CD4-positive, alpha-beta T cell treated with Interleukin-4 for 4 hours (primary cell): ENCODE results near the gene LPIN2.
"Not testable (repeated sequence)": the region's sequence is repeated elsewhere in the genome, so short reads cannot be mapped to it uniquely, and the experiment has no call there.

ENCODE experiments used
- DNase-seq: peaks from one replicate; pipeline ENCODE4 v3.0.0-alpha.2; 2020

The LPIN2 gene, protein sequence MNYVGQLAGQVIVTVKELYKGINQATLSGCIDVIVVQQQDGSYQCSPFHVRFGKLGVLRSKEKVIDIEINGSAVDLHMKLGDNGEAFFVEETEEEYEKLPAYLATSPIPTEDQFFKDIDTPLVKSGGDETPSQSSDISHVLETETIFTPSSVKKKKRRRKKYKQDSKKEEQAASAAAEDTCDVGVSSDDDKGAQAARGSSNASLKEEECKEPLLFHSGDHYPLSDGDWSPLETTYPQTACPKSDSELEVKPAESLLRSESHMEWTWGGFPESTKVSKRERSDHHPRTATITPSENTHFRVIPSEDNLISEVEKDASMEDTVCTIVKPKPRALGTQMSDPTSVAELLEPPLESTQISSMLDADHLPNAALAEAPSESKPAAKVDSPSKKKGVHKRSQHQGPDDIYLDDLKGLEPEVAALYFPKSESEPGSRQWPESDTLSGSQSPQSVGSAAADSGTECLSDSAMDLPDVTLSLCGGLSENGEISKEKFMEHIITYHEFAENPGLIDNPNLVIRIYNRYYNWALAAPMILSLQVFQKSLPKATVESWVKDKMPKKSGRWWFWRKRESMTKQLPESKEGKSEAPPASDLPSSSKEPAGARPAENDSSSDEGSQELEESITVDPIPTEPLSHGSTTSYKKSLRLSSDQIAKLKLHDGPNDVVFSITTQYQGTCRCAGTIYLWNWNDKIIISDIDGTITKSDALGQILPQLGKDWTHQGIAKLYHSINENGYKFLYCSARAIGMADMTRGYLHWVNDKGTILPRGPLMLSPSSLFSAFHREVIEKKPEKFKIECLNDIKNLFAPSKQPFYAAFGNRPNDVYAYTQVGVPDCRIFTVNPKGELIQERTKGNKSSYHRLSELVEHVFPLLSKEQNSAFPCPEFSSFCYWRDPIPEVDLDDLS

GRCh38 chr18:3013024-3013804 is at the start of gene LPIN2:
LPIN2 (minus strand) TSS chr18:3013144; CDS start chr18:2960840, 52,304 bp downstream.
- DNase-seq, result peak; percentile 98

- DNase-seq, result peak; percentile 70
Measured at GRCh38 chr18:3061581-3062312, 48.8 kb upstream of the LPIN2 start.

GRCh38 chr18:3060667-3061580 is 48.0 kb upstream of the LPIN2 start:
- DNase-seq, result peak; percentile 66

DNA sequence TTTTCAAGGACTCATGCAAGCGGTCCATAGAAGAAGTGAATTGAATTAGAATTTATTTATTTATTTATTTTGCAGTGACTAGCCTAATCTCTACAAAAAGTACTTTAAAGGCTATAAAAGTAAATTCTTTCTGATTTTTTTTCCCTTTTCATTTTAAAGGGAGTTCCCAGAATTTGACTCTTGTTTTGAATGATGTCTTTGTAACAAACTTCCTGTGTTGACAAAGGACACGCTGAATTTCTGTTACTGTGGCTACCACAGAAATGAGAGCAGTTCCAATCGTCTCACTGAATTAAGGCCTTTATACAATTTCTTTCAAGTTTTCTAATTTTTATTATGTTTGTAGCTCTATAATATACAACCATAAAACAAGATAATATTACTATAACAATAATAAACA is 46.3 kb upstream of the LPIN2 start:
- peak; percentile 83 for DNase-seq

GRCh38 chr18:3058328-3059191 is 45.6 kb upstream of the LPIN2 start:
- peak; percentile 80 for DNase-seq

DNA sequence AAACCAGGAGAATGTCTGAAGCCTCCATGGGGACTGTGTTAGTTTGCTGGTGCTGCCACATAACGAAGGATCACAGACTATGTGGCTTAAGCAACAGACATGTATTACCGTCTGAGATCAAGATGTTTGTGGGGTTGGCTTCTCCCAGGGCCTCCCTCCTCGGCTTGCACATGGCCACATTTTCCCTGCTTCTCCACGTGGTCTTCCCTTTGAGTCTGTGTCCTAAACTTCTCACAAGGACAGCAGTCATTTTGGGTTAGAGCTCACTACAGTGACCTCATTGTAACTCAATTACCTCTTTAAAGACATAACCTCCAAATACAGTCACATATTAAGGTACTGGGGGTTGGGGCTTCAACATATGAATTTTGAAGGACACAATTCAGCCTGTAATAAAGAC is 44.6 kb upstream of the LPIN2 start:
- DNase-seq, result no peak

GRCh38 chr18:3056311-3056710 is 43.4 kb upstream of the LPIN2 start:
- DNase-seq, result no peak

- no peak for DNase-seq
Measured at GRCh38 chr18:3055816-3056215, 42.9 kb upstream of the LPIN2 start.

DNA sequence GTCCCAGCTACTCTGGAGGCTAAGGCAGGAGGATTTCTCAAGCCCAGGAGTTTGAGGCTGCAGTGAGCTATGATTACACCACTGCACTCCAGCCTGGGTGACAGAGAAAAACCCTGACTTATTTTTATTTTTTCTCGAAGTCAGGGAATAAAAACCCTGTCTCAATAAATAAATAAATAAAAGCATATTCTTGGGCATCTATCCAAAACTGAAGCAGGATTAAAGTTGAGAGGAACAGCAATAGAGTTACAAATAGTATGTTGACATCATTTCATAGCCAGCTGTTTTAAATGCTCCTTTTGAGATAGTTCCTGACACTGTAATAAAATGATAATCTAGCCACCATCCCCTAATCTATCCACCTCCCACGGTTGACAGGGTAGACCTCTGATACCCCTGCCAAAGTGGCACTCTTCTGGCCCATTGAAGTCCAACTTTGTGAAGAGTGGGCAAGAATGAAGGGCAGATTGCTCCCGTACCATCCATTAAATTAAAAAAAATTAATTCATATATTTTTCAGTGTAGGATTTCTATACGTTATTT is 42.3 kb upstream of the LPIN2 start:
- no peak for DNase-seq

GRCh38 chr18:3054780-3055179 is 41.8 kb upstream of the LPIN2 start:
- DNase-seq, result no peak

GRCh38 chr18:3054214-3054613 is 41.3 kb upstream of the LPIN2 start:
- DNase-seq, result no peak

- no peak for DNase-seq
Measured at GRCh38 chr18:3053081-3053480, 40.1 kb upstream of the LPIN2 start.

GRCh38 chr18:3052411-3052758 is 39.4 kb upstream of the LPIN2 start:
- no peak for DNase-seq

- DNase-seq, result peak; percentile 17
Measured at GRCh38 chr18:3051718-3052410, 38.9 kb upstream of the LPIN2 start.

GRCh38 chr18:3049897-3050454 is 37.0 kb upstream of the LPIN2 start:
- DNase-seq, result not testable (repeated sequence)

GRCh38 chr18:3048820-3049349 is 35.9 kb upstream of the LPIN2 start:
- DNase-seq, result no peak

DNA sequence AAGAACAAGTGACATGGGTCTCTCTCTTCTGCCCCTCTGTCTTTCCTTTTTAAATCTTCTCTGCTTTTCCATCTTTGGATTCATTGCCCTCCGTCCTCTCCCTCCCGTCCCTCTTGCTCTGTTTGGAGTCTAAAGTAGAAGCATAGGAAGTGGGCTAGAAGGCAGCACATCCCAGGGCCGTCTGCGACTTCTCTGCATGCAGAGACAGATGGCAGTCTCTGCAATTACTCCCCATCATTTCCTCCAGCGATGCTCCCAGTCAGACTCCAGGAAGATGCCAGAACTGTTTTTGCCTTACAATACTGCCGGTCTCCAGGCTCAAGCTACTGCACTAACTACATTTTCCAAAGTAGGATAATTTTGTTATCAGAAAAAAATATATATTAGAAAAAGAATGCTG is 35.2 kb upstream of the LPIN2 start:
- DNase-seq, result no peak

DNA sequence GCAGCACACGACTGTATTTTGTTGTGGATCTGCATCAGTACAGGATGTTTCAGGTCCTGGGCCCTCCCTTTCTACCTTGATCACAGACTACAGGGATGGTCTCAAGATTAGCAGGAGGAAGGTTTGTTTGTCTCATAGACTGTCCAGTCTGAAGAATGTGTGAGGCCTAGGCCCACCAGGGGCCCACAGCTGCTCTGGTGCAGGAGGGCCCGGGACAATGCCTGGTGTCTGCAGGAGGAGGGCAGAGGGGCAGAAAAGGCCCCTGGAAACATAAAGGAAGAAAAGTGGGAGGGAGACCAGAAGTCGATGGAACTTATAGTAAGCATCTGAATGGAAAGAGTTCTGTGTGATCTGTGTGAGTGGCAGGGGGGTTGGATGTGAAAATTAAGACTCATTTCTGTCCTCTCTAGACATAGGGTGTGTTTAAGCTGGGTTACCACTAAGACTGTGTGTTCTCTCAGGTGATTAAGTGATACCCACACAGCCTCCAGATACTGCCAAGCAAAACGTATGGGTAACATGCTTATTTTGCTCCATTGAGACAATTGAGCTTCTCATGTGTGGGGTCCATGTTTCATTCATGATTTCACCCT is 33.4 kb upstream of the LPIN2 start:
- no peak for DNase-seq
